Liver (tissue), 9 donors: ENCODE data around the gene SGMS1. TPM values are rescaled to one million over a fixed set of nuclear protein-coding genes. Genes with fewer than 3 reads are reported as not detected.

ENCODE experiments used
- DNase-seq: peaks from one replicate; pipeline ENCODE4 v3.0.0-alpha.2; 2017; ENCODE audit warnings: low spot score
- H3K27ac ChIP-seq, 2 donors: one replicate each; pipeline ENCODE4 v1.7.0; 2013; ENCODE audit warnings: inconsistent platforms in 2 of 2, low read length in 2 of 2, control low read depth in 1 of 2, low read depth in 1 of 2, mild to moderate bottlenecking in 1 of 2
- H3K27me3 ChIP-seq, 4 donors: one replicate each; pipeline versions ENCODE4 v1.6.1 to v1.7.0; 2013; ENCODE audit warnings: low read length in 3 of 4, inconsistent platforms in 1 of 4, mild to moderate bottlenecking in 1 of 4, moderate library complexity in 1 of 4; ENCODE audit not compliant: control insufficient read depth in 4 of 4, insufficient read depth in 4 of 4
- H3K36me3 ChIP-seq, 4 donors: one replicate each; pipeline versions ENCODE4 v1.6.1 to v1.7.0; 2013; ENCODE audit warnings: low read length in 3 of 4, mild to moderate bottlenecking in 3 of 4, low read depth in 1 of 4, moderate library complexity in 1 of 4; ENCODE audit not compliant: control insufficient read depth in 4 of 4, insufficient read depth in 3 of 4
- H3K4me1 ChIP-seq, 4 donors: one replicate each; pipeline versions ENCODE4 v1.6.1 to v1.7.0; 2013; ENCODE audit warnings: low read length in 3 of 4, mild to moderate bottlenecking in 3 of 4, moderate library complexity in 1 of 4; ENCODE audit not compliant: control insufficient read depth in 4 of 4, insufficient read depth in 4 of 4
- H3K4me3 ChIP-seq, 3 donors: one replicate each; pipeline versions ENCODE4 v1.6.1 to v1.7.0; 2013; ENCODE audit warnings: low read length in 3 of 3, control low read depth in 1 of 3, low read depth in 1 of 3, mild to moderate bottlenecking in 1 of 3
- H3K9ac ChIP-seq, 2 donors: one replicate each; pipeline ENCODE4 v1.7.0; 2013; ENCODE audit warnings: low read length in 2 of 2, mild to moderate bottlenecking in 2 of 2, moderate library complexity in 2 of 2, control low read depth in 1 of 2, low read depth in 1 of 2
- H3K9me3 ChIP-seq, 4 donors: one replicate each; pipeline versions ENCODE4 v1.6.1 to v1.7.0; 2013; ENCODE audit warnings: low read length in 3 of 4; ENCODE audit not compliant: control insufficient read depth in 4 of 4
- ATF3 ChIP-seq: IDR thresholded peaks from 2 replicates; pipeline ENCODE4 v1.6.1; 2016; ENCODE audit warnings: antibody characterized with exemption
- CTCF ChIP-seq: fragments of 150-350 bp; IDR thresholded peaks from 2 replicates; pipeline ENCODE4 v1.5.1; 2017; ENCODE audit warnings: improper control_type of control experiment, low read depth, low read length; ENCODE audit not compliant: missing input control
- EGR1 ChIP-seq, 2 donors: IDR thresholded peaks; 2 replicates each; pipeline ENCODE4 v1.6.1; 2016 to 2018; ENCODE audit warnings: antibody characterized with exemption in 2 of 2, low read depth in 2 of 2
- FOXA1 ChIP-seq: IDR thresholded peaks from 2 replicates; pipeline ENCODE4 v1.6.1; 2016; ENCODE audit warnings: antibody characterized with exemption
- FOXA2 ChIP-seq: IDR thresholded peaks from 2 replicates; pipeline ENCODE4 v1.6.1; 2016; ENCODE audit warnings: antibody characterized with exemption
- GABPA ChIP-seq, 2 donors: IDR thresholded peaks in 1 of 2; conservative IDR thresholded peaks in 1 of 2; 2 replicates each; pipeline ENCODE4 v1.6.1; 2016; ENCODE audit warnings: antibody characterized with exemption in 2 of 2, mild to moderate bottlenecking in 1 of 2, moderate library complexity in 1 of 2
- HNF4A ChIP-seq, 2 donors: conservative IDR thresholded peaks; 2 replicates each; pipeline ENCODE4 v1.6.1; 2016; ENCODE audit warnings: antibody characterized with exemption in 2 of 2, mild to moderate bottlenecking in 2 of 2
- HNF4G ChIP-seq: IDR thresholded peaks from 2 replicates; pipeline ENCODE4 v1.6.1; 2016; ENCODE audit warnings: antibody characterized with exemption
- JUND ChIP-seq, 2 donors: IDR thresholded peaks; 2 replicates each; pipeline ENCODE4 v1.6.1; 2016; ENCODE audit warnings: antibody characterized with exemption in 2 of 2
- NR2F2 ChIP-seq: IDR thresholded peaks from 2 replicates; pipeline ENCODE4 v1.6.1; 2016; ENCODE audit warnings: antibody characterized with exemption
- RAD21 ChIP-seq, 2 donors: IDR thresholded peaks; 2 replicates each; pipeline ENCODE4 v1.6.1; 2016; ENCODE audit warnings: antibody characterized with exemption in 2 of 2, mild to moderate bottlenecking in 2 of 2
- REST ChIP-seq: IDR thresholded peaks from 2 replicates; pipeline ENCODE4 v1.6.1; 2016; ENCODE audit warnings: antibody characterized with exemption, mild to moderate bottlenecking
- RXRA ChIP-seq, 2 donors: IDR thresholded peaks; 2 replicates each; pipeline ENCODE4 v1.6.1; 2017 to 2018; ENCODE audit warnings: antibody characterized with exemption in 2 of 2, mild to moderate bottlenecking in 1 of 2
- SP1 ChIP-seq: IDR thresholded peaks from 2 replicates; pipeline ENCODE4 v1.6.1; 2018; ENCODE audit warnings: antibody characterized with exemption, mild to moderate bottlenecking
- YY1 ChIP-seq: IDR thresholded peaks from 2 replicates; pipeline ENCODE4 v1.6.1; 2016; ENCODE audit warnings: antibody characterized with exemption, mild to moderate bottlenecking
- ZBTB33 ChIP-seq: IDR thresholded peaks from 2 replicates; pipeline ENCODE4 v1.6.1; 2016; ENCODE audit warnings: antibody characterized with exemption
- WGBS: extraction: QIAGEN DNeasy Blood & Tissue Kit; methylation state at CpG from one replicate; pipeline ENCODE4 v1.1.7; 2013; 5-methylcytosine and 5-hydroxymethylcytosine counted together
- polyA plus RNA-seq, 2 donors: library from polyadenylated mRNA; stranded (reverse) in 1 of 2; unstranded in 1 of 2; fragments of 200-250 nt in 1 of 2; fragments of >200 nt in 1 of 2; fragmentation: Nextera tagmentation in 1 of 2; extraction: Ambion mirVana in 1 of 2; gene quantifications; one replicate each; pipeline versions ENCODE4 v1.2.1 to v1.2.3, GENCODE V29; 2013 to 2015
- total RNA-seq, 2 donors: library from RNA; depleted of rRNA; stranded (reverse); fragments of >200 nt; gene quantifications; one replicate each; pipeline ENCODE4 v1.2.3, GENCODE V29; 2014
- donor health status: healthy.
- donor health status: healthy.
- donor health status: healthy.
- donor health status: healthy.
- donor health status: healthy.

Gene SGMS1
- total and polyA plus RNA-seq, 4 donors = 6.8 to 98.2 (median 21.1) TPM

- WGBS = 87% methylated on average over 5 of the region's 5 CpGs
- Histone ChIP-seq H3K36me3 (no peaks in the 10 kb centered on the region), H3K9me3 (no peaks in the 10 kb centered on the region), H3K4me3 (no peak overlapping the region), H3K4me1 (peaks cover 0 to 38% (median 5%) of the 10 kb centered on the region in 4 donors), H3K27ac (peak overlapping the region; percentile 8 to 26), H3K27me3 (no peaks in the 10 kb centered on the region), H3K9ac (no peak overlapping the region)
- DNase-seq = no peak
- TF ChIP-seq RAD21 (IDR thresholded peaks at IDR 0.05) = no peak
- no peak for TF ChIP-seq ATF3
- TF ChIP-seq RXRA (IDR thresholded peaks at IDR 0.05) = no peak
- no peak for TF ChIP-seq REST
- no peak for TF ChIP-seq YY1
- TF ChIP-seq GABPA (IDR thresholded peaks at IDR 0.05 in 1 of 2, conservative IDR thresholded peaks at IDR 0.05 in 1 of 2) = no peak
- no peak for TF ChIP-seq NR2F2
- TF ChIP-seq CTCF = no peak
- no peak for TF ChIP-seq HNF4A (conservative IDR thresholded peaks at IDR 0.05)
- TF ChIP-seq HNF4G = no peak
- no peak for TF ChIP-seq EGR1 (IDR thresholded peaks at IDR 0.05; ENCODE audit: low read depth in 2 of 2)
- no peak for TF ChIP-seq ZBTB33
- peak in 1 of 2 donors; percentile 44 for TF ChIP-seq JUND (IDR thresholded peaks at IDR 0.05)
- peak; percentile 50 for TF ChIP-seq FOXA1
- peak; percentile 17 for TF ChIP-seq SP1
- peak; percentile 82 for TF ChIP-seq FOXA2
Measured at GRCh38 chr10:50508315-50509051, 115.3 kb downstream of the SGMS1 start.
